Activated T-helper 1 cell treated with anti-CD3 and anti-CD28 coated beads, Interleukin-2, amount 50 U/mL, for 16 hours (primary cell): ENCODE measurements around the gene CTU1.

Experiments
- DNase-seq, 2 donors: peaks; one replicate each; pipeline ENCODE4 v3.0.0-alpha.2; 2020; ENCODE audit warnings: low read depth in 1 of 2, low spot score in 1 of 2

Gene CTU1

GRCh38 chr19:51103926-51104341 lies 4.3 kb downstream of the CTU1 start:
- no peak for DNase-seq

GRCh38 chr19:51102991-51103390 lies 5.2 kb downstream of the CTU1 start:
- DNase-seq: no peak

- DNase-seq: no peak
Measured at GRCh38 chr19:51101171-51101865, 6.9 kb downstream of the CTU1 start.

- no peak for DNase-seq
Measured at GRCh38 chr19:51100601-51101000, 7.6 kb downstream of the CTU1 start.

GRCh38 chr19:51099047-51099382 lies 9.2 kb downstream of the CTU1 start:
- DNase-seq: no peak

- DNase-seq: no peak
Measured at GRCh38 chr19:51098365-51099046, 9.7 kb downstream of the CTU1 start.

GRCh38 chr19:51097796-51098195 lies 10.4 kb downstream of the CTU1 start:
- DNase-seq: no peak

- DNase-seq: peak; percentile 52 to 61
Measured at GRCh38 chr19:51097166-51097738, 11.0 kb downstream of the CTU1 start.

- no peak for DNase-seq
Measured at GRCh38 chr19:51096473-51097165, 11.6 kb downstream of the CTU1 start.

- DNase-seq: no peak
Measured at GRCh38 chr19:51094696-51095279, 13.4 kb downstream of the CTU1 start.

GRCh38 chr19:51093510-51094345 lies 14.5 kb downstream of the CTU1 start:
- no peak for DNase-seq

GRCh38 chr19:51093101-51093500 lies 15.1 kb downstream of the CTU1 start:
- no peak for DNase-seq

GRCh38 chr19:51091895-51092873 lies 16.0 kb downstream of the CTU1 start:
- DNase-seq: no peak

GRCh38 chr19:51091126-51091525 lies 17.1 kb downstream of the CTU1 start:
- DNase-seq: no peak

- DNase-seq: no peak
Measured at GRCh38 chr19:51090471-51090870, 17.7 kb downstream of the CTU1 start.

- no peak for DNase-seq
Measured at GRCh38 chr19:51089786-51090185, 18.4 kb downstream of the CTU1 start.

GRCh38 chr19:51086153-51086850 lies 21.9 kb downstream of the CTU1 start:
- DNase-seq: no peak

- no peak for DNase-seq
Measured at GRCh38 chr19:51084505-51084904, 23.7 kb downstream of the CTU1 start.

GRCh38 chr19:51083783-51084182 lies 24.4 kb downstream of the CTU1 start:
- DNase-seq: no peak
